SK-N-MC (cell line): ENCODE data around the gene CAMK2A.

Experiments used
- EZH2 ChIP-seq: fragments of 200-600 bp; sonication (generic); IDR thresholded peaks from one replicate; pipeline ENCODE4 v1.6.1; 2017; ENCODE audit warnings: antibody characterized with exemption
- FOXP2 ChIP-seq: optimal IDR thresholded peaks from 2 replicates; pipeline ENCODE3; 2011; ENCODE audit warnings: mild to moderate bottlenecking, moderate library complexity; ENCODE audit not compliant: insufficient read depth; ENCODE audit errors: extremely low read length, control extremely low read depth
- POLR2AphosphoS5 ChIP-seq: IDR thresholded peaks from 2 replicates; pipeline ENCODE4 v1.6.1; 2012; ENCODE audit warnings: mild to moderate bottlenecking, low read depth, low read length, borderline replicate concordance

- TF ChIP-seq POLR2AphosphoS5 (no peak), EZH2 (no peak), FOXP2 (no peak)
Measured at GRCh38 chr5:150293091-150293941, 3.7 kb upstream of the CAMK2A start.
